ENCODE measurements around the gene TCP1. TPM values are rescaled to one million over a fixed set of nuclear protein-coding genes. Genes with fewer than 3 reads are reported as not detected.

The TCP1 gene
- total and polyA plus RNA-seq, 2 experiments from 2014 or later: 190 to 260 TPM

DNA sequence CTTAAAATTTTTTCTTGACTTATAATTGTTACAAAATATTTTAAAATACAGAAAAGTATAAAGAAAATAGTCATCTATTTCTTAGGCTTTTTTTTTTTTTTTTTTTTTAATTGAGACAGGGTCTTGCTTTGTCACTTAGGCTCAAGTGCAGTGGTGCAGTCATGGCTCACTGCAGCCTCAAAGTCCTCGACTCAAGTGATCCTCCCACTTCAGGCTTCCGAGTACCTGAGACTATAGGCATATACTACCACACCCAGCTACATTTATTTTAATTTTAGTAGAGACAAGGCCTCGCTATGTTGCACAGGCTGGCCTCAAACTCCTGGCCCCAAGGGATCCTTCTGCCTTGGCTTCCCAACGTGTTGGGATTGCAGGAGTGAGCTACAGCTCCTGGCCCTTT is 32.9 kb downstream of the TCP1 start:
- peaks cover 79% of the 10 kb centered on the region for H3F3A ChIP-seq (ENCODE audit: insufficient read depth)
- H3K27ac ChIP-seq: no peak overlapping the region
- no peaks in the 10 kb centered on the region for H3K9me2 ChIP-seq (ENCODE audit: insufficient read depth)
- WGBS, 2 experiments (ENCODE audit: low coverage in 1 of 2, low lambda C conversion rate in 2 of 2, missing lambda C conversion rate in 2 of 2): 82 to 85% methylated on average over 4 of the region's 4 CpGs
- H3K4me2 ChIP-seq (ENCODE audit: unreplicated experiment): no peak overlapping the region
- H3K9me3 ChIP-seq (ENCODE audit: low read depth): no peaks in the 10 kb centered on the region
- no peak overlapping the region for H3K9ac ChIP-seq
- H3K4me3 ChIP-seq: no peak overlapping the region
- H3K79me2 ChIP-seq (ENCODE audit: insufficient read depth): peaks cover 51% of the 10 kb centered on the region
- in situ Hi-C loops (cut with MboI): no loop called here
- no peak for DNase-seq
- TF ChIP-seq EZH2 (IDR thresholded peaks at IDR 0.05; ENCODE audit: insufficient read depth, poor library complexity, severe bottlenecking) (no peak), EZH2phosphoT487 (IDR thresholded peaks at IDR 0.05; ENCODE audit: insufficient read depth, low read depth) (no peak)
- H3K4me1 ChIP-seq (ENCODE audit: insufficient read depth): peaks cover 27% of the 10 kb centered on the region
- H4K20me1 ChIP-seq (ENCODE audit: insufficient read depth): no peaks in the 10 kb centered on the region
- no peaks in the 10 kb centered on the region for H3K27me3 ChIP-seq (replicated peaks; ENCODE audit: insufficient read depth)
- peaks cover 51% of the 10 kb centered on the region for H3K36me3 ChIP-seq (ENCODE audit: low read depth)
- H2AFZ ChIP-seq: no peak overlapping the region

DNA sequence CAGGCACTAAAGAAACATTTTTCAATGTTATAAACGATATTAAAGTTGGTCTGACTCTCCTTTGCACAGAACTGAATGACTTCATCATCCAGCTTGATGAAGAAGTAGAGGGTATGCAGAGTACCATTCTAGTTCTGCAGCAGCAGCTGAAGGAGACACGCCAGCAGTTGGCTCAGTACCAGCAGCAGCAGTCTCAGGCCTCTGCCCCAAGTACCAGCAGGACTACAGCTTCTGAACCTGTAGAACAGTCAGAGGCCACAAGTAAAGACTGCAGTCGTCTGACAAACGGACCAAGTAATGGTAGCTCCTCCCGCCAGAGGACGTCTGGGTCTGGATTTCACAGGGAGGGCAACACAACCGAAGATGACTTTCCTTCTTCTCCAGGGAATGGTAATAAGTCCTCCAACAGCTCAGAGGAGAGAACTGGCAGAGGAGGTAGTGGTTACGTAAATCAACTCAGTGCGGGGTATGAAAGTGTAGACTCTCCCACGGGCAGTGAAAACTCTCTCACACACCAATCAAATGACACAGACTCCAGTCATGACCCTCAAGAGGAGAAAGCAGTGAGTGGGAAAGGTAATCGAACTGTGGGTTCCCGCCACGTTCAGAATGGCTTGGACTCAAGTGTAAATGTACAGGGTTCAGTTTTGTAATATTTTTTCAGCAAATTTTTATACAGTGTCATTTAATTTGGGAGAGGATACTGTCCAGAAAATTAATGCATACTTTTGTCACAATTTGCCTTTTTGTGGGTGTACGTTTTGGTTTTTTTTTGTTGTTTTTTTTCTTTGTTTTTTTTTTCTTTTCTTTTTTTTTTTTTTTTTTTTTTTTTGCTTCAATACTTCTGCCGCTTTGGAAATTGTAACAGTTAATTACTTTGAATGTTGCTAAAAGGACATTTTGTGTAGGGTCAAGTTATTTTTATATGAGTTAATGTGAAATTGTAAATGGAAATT is 34.2 kb downstream of the TCP1 start:
- Histone ChIP-seq H4K20me1 (ENCODE audit: insufficient read depth) (no peaks in the 10 kb centered on the region), H2AFZ (no peak overlapping the region), H3K9me2 (ENCODE audit: insufficient read depth) (no peaks in the 10 kb centered on the region), H3F3A (ENCODE audit: insufficient read depth) (peaks cover 72% of the 10 kb centered on the region), H3K27ac (peak overlapping the region; percentile 7; the same call in 1 of the 2 replicates), H3K4me2 (ENCODE audit: unreplicated experiment) (no peak overlapping the region), H3K4me1 (ENCODE audit: insufficient read depth) (peaks cover 16% of the 10 kb centered on the region), H3K9ac (no peak overlapping the region), H3K4me3 (no peak overlapping the region), H3K36me3 (ENCODE audit: low read depth) (peaks cover 62% of the 10 kb centered on the region), H3K9me3 (ENCODE audit: low read depth) (no peaks in the 10 kb centered on the region), H3K27me3 (replicated peaks; ENCODE audit: insufficient read depth) (no peaks in the 10 kb centered on the region), H3K79me2 (ENCODE audit: insufficient read depth) (peaks cover 63% of the 10 kb centered on the region)
- in situ Hi-C loops (cut with MboI): no loop called here
- DNase-seq: peak; percentile 20
- no peak for TF ChIP-seq EZH2 (IDR thresholded peaks at IDR 0.05; ENCODE audit: insufficient read depth, poor library complexity, severe bottlenecking)
- no peak for TF ChIP-seq EZH2phosphoT487 (IDR thresholded peaks at IDR 0.05; ENCODE audit: insufficient read depth, low read depth)
- WGBS, 2 experiments (ENCODE audit: low coverage in 1 of 2, low lambda C conversion rate in 2 of 2, missing lambda C conversion rate in 2 of 2): 73 to 74% methylated on average over 15 of the region's 15 CpGs

DNA sequence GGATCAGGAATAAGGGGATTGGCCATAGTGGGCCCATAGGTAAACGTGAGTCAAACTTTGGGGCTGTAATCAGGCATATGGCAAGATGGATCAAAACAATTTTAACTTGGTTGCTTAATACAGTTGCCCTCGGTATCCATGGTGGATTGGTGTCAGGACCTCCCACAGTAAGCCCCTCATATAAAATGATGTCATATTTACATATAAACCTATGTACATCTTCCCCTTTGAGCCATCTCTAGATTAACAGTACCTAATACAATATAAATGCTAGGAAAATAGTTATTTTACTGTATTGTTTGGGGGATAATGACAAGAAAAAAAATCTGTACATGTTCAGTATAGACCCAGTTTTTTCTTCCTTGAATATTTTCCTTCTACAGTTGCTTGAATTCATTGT is 35.0 kb downstream of the TCP1 start:
- Histone ChIP-seq H3K4me3 (no peak overlapping the region), H2AFZ (no peak overlapping the region), H3K4me2 (ENCODE audit: unreplicated experiment) (no peak overlapping the region), H3K27me3 (replicated peaks; ENCODE audit: insufficient read depth) (no peaks in the 10 kb centered on the region), H3K9me3 (ENCODE audit: low read depth) (no peaks in the 10 kb centered on the region), H3K9ac (no peak overlapping the region), H3K27ac (no peak overlapping the region), H3F3A (ENCODE audit: insufficient read depth) (peaks cover 64% of the 10 kb centered on the region), H3K79me2 (ENCODE audit: insufficient read depth) (peaks cover 72% of the 10 kb centered on the region), H3K4me1 (ENCODE audit: insufficient read depth) (peaks cover 10% of the 10 kb centered on the region), H3K9me2 (ENCODE audit: insufficient read depth) (no peaks in the 10 kb centered on the region), H4K20me1 (ENCODE audit: insufficient read depth) (no peaks in the 10 kb centered on the region), H3K36me3 (ENCODE audit: low read depth) (peaks cover 71% of the 10 kb centered on the region)
- in situ Hi-C loops (cut with MboI): no loop called here
- 65 to 75% methylated on average over 2 of the region's 2 CpGs for WGBS, 2 experiments (ENCODE audit: low coverage in 1 of 2, low lambda C conversion rate in 2 of 2, missing lambda C conversion rate in 2 of 2)
- TF ChIP-seq EZH2 (IDR thresholded peaks at IDR 0.05; ENCODE audit: insufficient read depth, poor library complexity, severe bottlenecking) (no peak), EZH2phosphoT487 (IDR thresholded peaks at IDR 0.05; ENCODE audit: insufficient read depth, low read depth) (no peak)
- DNase-seq: no peak

DNA sequence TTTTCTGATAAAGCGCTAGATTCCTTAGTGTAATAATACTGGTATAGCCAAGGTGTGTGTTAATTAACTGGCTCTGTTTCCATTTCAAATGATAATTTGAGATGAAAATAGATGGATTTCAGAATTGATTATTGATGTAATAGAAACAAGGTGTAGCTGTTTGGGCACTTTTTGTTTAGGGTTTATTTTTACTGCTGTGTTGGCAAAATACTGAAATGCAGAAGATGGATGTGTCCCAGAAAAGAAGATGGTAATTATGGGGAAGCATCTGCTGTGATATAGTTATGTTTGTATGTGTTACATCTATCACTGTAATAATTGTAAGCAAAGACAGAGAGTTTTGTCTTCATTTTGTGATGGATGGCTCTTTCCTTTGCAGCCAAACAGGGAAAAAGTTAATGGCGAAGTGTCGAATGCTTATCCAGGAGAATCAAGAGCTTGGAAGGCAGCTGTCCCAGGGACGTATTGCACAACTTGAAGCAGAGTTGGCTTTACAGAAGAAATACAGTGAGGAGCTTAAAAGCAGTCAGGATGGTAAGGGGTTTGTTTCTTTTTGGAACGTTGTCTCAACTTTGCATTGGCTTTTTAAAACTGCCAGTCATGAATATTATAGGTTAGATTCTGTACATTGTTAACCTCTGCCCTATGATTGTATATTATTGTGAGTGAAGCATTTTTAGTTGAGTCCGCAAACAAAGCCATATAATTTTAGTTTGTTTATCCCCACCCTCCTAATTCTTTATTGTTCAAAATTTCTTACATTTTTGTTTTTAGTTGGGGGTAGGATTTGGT is 36.1 kb downstream of the TCP1 start:
- H3K79me2 ChIP-seq (ENCODE audit: insufficient read depth): peaks cover 83% of the 10 kb centered on the region
- no peak overlapping the region for H2AFZ ChIP-seq
- no peaks in the 10 kb centered on the region for H4K20me1 ChIP-seq (ENCODE audit: insufficient read depth)
- 69 to 70% methylated on average over 6 of the region's 6 CpGs for WGBS, 2 experiments (ENCODE audit: low coverage in 1 of 2, low lambda C conversion rate in 2 of 2, missing lambda C conversion rate in 2 of 2)
- H3K9me3 ChIP-seq (ENCODE audit: low read depth): no peaks in the 10 kb centered on the region
- no peak overlapping the region for H3K4me3 ChIP-seq
- no peaks in the 10 kb centered on the region for H3K27me3 ChIP-seq (replicated peaks; ENCODE audit: insufficient read depth)
- no peak overlapping the region for H3K4me2 ChIP-seq (ENCODE audit: unreplicated experiment)
- DNase-seq: no peak
- H3K4me1 ChIP-seq (ENCODE audit: insufficient read depth): peaks cover 3% of the 10 kb centered on the region
- peaks cover 81% of the 10 kb centered on the region for H3K36me3 ChIP-seq (ENCODE audit: low read depth)
- no peak overlapping the region for H3K9ac ChIP-seq
- peaks cover 56% of the 10 kb centered on the region for H3F3A ChIP-seq (ENCODE audit: insufficient read depth)
- in situ Hi-C loops (cut with MboI): no loop called here
- TF ChIP-seq EZH2 (IDR thresholded peaks at IDR 0.05; ENCODE audit: insufficient read depth, poor library complexity, severe bottlenecking) (no peak), EZH2phosphoT487 (IDR thresholded peaks at IDR 0.05; ENCODE audit: insufficient read depth, low read depth) (no peak)
- no peak overlapping the region for H3K27ac ChIP-seq
- no peaks in the 10 kb centered on the region for H3K9me2 ChIP-seq (ENCODE audit: insufficient read depth)

Data from GM23248 (cell line).